RCC 7860 (cell line): Measurements from ENCODE around the gene TCTN1.
"Not testable (repeated sequence)": the region's sequence is repeated elsewhere in the genome, so short reads cannot be mapped to it uniquely, and the experiment has no call there.

Source experiments
- DNase-seq: peaks from one replicate; pipeline ENCODE4 v3.0.0-alpha.2; 2015; ENCODE audit warnings: low spot score
- FAIRE-seq: peaks from 2 replicates; lab custom pipeline; 2012; peaks lifted over from hg19 to GRCh38; lab: Jason Lieb, UNC

The TCTN1 gene

DNA sequence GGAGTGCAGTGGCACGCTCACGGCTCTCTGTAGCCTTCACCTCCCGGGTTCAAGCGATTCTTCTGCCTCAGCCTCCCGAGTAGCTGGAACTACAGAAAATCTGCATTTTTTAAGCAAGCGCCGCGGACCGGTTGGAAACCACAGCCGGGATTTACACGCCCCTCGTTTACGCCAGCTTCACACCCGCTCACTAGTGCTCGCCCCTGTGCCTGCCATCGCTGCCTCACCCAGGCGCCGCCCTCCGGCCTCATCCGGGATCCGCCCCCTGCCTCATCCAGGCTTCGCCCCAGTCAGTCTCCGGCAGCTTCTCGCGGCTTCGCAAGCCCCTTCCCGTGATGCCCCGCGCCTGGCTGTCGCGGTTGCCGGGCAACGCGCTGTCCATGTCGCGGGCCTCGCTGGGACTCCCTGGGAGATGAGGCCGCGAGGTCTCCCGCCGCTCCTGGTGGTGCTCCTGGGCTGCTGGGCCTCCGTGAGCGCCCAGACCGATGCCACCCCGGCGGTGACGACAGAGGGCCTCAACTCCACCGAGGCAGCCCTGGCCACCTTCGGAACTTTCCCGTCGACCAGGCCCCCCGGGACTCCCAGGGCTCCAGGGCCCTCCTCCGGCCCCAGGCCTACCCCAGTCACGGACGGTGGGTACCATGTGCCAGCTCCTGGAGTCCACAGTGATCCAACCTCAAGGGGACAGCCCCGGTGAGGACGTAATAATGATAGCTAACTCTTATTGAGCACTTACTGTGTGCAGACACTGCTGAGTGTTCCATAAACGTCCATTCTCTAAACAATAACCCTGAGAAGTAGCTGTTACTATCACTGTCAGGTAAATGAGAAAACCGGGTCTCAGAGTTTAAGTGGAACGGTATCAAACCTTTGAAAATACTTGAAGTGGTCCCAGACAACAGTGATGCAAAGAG, at the start of gene TCTN1:
TSS of gene TCTN1 (plus strand) at position 359 of the 914 bp plus-strand sequence. CDS start at position 413, 54 bp downstream.
- DNase-seq (peak; percentile 85), FAIRE-seq (peak; percentile 43)

DNA sequence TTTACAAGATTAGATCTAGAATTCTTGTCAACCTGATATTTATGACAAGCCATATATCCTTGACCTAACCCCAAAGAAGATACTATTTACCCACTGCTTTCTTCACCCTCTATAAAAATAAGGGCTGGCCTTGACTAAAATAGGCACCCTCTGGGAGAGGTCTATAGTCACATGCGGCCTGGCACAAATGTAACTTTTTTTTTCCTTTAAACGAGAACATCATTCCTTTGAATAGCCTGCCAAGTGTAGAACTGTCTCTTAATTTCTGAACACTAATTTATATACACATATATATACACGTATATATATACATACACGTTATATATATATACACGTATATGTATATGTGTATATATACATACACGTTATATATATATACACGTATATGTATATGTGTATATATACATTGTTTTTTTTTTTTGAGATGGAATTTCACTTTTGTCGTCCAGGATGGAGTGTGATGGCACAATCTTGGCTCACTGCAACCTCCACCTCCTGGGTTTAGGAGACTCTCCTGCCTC, 49.4 kb upstream of the TCTN1 start:
- no peak for FAIRE-seq
- DNase-seq = no peak

DNA sequence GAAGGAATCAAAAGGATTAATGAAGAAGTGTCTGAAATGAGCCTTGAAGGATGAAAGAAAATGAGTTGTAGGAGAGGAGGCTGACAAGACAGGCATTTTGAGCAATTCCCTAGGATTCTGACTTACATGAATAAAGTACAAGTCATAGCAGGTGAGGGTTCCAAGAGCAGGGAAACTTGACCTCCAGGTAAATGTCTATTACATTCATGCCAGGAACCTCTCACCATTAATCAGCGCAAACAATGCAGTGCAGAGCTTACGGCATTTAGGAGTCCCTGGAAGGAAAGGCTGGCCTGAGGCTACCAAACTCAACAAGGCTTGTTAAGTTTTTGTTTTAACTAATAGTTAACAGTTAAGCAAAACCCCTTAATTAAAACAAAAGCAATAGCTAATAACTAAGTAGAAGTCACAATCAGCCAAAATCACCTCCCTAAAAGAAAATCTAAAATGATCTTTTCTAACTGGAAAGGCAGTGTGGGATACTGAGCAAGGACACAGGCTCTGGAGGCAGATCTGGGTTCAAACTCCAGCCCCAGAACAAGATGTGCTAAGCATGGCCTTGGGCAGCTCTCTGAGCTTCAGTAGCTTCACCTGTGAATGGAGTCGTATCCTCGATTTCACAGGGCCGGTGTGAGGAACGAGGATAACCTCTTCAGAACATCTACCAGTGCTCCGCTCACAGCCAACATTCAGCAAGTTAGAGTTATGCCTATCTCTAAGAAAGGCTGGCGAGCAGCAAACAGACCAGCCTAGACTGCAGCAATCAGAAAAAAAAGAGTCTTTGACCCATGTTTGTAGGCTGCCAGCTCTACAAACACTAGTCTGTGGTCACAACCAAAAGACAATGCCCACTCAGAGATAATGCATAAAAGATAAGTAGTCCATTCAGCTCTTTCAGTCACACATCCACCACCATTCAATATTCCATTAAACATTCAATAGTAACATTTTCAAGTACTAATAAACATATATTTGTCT, 47.7 kb upstream of the TCTN1 start:
- FAIRE-seq (no peak), DNase-seq (no peak)

DNA sequence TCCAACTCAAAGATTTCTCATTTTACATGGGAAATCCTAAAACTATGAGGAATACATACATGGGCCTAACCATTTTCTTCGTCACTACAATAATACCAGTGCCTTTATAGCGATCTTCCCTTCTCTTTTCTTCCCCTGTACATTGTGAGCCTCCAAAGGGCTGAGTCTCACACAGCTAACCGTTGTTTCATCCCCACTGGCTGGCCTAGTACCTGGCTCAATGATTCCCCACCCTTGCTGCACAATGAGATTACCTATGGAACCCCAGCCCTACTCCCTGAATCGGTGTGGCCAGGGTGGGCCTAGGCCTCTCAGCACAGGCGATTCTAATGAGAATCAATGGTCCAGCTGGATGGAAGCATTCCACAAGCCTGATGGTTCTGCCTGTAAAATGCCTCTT, 46.9 kb upstream of the TCTN1 start:
- DNase-seq (no peak), FAIRE-seq (no peak)

DNA sequence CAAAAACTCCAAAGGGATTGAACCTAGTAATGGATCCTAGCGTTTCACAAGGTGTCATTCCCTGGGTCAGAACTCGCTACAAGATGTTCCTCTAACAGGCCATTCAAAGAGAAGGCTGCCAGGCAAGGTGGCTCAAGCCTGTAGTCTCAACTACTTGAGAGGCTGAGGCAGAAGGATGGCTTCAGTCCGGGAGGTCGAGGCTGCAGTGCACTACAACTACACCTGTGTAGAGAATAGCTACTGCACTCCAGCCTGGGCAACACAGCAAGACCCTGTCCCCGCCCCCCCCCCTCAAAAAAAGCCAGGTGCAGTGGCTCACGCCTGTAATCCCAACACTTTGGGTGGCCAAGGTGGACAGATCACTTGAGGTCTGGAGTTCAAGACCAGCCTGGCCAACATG, 45.2 kb upstream of the TCTN1 start:
- FAIRE-seq (no peak), DNase-seq (no peak)

DNA sequence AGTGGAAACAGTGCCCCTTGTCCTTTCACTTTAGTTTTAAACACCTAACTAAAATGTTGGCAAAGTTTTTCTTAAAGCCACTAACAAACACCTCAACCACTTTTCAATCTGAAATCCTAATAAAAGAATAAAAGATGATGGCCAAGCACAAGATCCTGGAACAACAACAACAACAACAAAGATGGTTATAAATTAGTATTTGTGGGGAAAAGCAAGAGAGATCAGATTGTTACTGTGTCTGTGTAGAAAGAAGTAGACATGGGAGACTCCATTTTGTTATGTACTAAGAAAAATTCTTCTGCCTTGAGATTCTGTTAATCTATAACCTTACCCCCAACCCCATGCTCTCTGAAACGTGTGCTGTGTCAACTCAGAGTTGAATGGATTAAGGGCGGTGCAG, 44.1 kb upstream of the TCTN1 start:
- DNase-seq, FAIRE-seq: not testable (repeated sequence)

DNA sequence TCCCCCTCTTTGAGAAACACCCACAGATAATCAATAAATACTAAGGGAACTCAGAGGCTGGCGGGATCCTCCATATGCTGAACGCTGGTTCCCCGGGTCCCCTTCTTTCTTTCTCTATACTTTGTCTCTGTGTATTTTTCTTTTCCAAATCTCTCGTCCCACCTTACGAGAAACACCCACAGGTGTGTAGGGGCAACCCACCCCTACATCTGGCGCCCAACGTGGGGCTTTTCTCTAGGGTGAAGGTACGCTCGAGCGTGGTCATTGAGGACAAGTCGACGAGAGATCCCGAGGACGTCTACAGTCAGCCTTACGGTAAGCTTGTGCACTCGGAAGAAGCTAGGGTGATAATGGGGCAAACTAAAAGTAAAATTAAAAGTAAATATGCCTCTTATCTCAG, 43.1 kb upstream of the TCTN1 start:
- not testable (repeated sequence) for FAIRE-seq, DNase-seq

DNA sequence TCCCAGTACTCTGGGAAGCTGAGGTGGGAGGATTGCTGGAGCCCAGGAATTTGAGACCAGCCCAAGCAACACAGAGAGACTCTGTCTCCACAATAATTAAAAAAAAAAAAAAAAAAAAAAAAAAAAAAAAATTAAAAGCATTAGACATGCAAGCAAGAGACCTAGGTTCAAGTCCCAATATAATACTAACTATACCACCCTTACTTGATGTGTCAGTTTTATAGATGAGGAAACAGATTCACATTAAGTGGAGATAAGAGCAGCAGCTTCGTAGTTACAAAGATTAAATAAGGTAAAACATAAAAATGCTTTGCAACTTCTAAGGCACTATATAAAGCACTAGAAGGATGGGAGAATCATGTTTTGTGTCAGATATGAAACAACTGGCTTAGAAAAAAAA, 39.9 kb upstream of the TCTN1 start:
- no peak for FAIRE-seq
- DNase-seq = no peak

DNA sequence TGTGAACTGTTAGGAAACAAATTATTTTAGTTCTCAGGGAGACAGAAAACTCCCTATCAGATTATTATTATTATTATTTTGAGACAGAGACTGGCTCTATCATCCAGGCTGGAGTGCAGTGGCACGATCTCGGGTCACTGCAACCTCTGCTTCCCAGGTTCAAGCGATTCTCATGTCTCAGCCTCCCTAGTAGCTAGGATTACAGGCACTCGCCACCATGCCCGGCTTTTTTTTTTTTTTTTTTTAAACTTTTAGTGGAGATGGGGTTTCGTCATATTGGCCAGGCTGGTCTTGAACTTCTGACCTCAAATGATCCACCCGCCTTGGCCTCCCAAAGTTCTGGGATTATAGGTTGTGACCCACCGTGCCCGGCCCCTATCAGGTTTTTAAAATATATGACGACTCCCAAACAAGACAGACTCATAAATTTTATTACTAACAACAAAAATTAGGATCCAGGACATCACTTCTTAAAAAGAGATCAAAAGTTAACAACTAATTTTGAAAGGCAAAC, 39.2 kb upstream of the TCTN1 start:
- not testable (repeated sequence) for FAIRE-seq

DNA sequence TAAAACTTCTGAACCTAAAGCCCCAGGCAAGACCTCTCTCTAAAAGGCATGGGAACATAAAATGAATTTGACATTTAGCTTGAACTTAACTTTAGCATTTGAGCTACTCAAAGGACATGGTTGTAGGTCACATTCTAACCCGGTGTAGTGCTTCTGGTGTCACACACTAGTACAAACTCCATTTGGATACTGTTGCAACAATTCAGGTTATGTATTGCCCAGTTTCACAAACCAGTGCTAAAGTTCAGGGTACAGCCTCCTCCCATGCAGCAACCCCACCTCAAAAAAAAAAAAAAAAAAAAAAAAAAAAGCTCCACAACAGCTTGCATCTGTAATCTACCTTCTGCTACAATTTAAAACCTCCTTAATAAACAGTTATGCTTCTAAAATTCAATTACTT, 38.6 kb upstream of the TCTN1 start:
- no peak for DNase-seq
- no peak for FAIRE-seq

More for the DNA sequence above, 39.2 kb upstream of the TCTN1 start:
- DNase-seq = not testable (repeated sequence)

DNA sequence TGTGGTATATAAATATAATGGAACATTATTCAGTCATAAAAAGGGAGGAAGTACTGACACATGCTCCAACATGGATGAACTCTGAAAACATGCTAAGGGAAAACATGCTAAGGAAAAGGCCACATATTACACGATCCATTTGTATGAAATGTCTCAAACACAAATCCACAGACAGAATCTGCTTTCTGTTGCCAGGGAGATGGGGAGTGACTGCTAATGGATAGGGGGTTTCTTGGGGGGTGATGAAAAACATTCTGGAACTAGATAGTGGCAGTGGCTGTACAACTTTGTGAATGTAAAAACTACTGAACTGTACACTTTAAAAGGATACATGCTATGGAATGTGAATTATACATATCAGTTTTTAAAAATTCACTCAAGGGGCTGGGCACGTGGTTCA, 37.4 kb upstream of the TCTN1 start:
- FAIRE-seq (no peak), DNase-seq (no peak)

DNA sequence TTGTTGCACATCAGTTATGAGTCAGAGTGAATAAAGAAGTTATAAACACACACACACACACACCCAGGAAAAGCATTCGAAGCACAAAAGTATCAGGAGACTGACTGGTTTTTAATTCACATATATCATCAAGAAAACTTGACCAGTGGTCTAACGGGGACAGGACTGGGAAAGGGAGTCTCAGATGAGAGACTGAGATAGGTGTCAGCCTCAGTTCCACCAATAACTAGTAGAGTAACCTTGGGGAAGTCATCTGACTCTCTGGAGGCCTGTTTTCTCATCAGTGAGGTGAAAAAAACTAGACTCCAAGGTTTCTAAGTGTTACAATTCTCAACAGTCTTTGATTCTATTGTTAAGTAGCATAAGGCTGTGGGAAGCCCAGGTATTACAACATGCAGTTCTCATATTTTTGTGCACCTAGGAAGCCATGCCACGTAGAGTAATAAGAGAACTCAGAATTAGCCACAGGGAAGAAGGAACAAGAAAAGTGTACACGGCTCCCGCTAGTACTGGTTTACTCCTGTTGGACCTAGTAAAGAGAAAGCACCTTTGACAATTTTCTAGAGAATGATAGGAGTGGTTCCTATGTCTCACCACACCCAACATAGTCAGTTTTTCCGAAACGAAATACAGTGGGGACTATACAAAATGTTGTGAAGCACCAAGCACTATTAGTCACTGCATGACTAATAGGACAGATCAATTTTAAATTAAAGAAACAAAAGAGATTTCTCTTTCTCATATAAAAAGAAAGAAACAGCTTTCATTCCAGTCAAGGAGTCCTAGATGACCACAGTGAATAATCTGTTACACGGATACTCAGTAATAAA, 35.9 kb upstream of the TCTN1 start:
- DNase-seq (peak; percentile 51), FAIRE-seq (peak; percentile 66)

DNA sequence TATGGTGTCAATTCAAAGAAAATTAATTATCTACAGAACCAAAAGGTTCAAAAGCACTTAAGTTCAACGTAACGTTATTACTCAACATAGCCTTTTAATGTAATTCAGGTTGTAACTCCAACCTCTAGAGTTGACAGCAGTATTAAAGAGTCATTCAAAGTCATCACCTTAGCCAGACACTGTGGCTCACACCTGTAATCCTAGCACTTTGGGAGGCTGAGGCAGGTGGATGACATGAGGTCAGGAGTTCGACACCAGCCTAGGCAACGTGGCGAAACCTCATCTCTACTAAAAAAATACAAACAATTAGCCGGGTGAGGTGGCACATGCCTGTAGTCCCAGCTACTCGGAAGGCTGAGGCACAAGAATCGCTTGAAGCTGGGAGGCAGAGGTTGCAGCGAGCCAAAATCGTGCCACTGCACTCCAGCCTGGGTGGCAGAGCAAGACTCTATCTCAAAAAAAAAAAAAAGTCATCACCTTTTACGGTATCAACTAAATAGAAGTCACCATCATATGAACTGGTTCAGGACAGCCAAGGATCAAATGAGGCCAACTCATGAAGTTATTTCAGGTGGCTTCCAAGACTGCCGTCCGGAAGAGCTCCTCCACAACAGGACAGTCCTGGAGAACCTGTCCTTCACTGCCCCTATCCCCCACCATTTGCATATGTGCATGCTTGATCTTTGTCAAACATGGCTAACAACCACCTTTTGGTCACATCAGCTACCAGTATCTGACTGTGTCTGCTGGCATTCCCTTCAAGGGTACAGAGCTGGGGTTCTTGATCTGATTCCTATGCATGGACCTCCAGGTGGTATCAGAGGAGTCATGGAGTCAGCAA, 35.0 kb upstream of the TCTN1 start:
- FAIRE-seq (no peak), DNase-seq (no peak)

DNA sequence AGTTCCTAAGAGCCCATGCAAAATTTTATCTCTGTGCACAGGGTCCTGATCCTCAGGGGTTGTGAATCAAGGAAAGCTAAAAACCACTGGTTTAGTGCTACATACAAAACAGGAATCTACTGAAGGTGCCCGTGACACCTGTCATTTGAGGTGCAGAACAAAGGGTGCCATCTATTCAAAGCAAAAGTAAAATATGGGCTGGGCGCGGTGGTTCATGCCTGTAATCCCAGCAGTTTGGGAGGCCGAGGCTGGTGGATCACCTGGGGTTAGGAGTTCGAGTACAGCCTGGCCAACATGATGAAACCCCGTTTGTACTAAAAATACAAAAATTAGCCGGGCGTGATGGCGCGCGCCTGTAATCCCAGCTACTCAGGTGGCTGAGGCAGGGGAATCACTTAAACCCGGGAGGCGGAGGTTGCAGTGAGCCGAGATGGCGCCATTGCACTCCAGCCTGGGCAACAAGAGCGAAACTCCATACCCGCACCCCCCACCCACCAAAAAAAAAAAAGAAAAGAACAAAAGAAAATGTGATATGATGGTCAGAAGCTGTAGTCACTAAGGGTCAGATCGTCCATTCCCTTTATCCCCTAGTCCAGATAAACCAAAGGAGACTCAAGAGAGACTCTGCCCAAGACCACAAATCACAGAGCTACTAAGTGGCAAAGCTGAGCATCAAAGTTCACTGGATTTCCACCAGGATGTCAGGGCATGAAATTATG, 34.2 kb upstream of the TCTN1 start:
- DNase-seq (no peak), FAIRE-seq (no peak)

DNA sequence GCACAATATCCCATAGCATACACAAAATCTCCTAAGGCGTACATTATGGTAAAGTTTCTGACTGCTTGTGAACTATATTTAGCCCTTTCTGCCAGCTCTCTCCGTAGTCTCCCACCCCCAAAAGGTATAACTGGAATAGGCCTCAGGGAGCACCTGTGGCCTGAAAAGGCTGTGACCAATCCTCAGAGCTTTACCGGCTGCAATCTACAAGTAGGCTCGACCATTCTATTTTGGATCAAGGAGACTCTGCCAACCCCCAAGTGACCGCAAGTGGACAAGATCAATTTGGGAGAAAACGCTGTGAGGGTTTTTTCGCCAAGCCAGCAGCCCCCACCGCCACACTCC, 32.0 kb upstream of the TCTN1 start:
- FAIRE-seq = no peak

DNA sequence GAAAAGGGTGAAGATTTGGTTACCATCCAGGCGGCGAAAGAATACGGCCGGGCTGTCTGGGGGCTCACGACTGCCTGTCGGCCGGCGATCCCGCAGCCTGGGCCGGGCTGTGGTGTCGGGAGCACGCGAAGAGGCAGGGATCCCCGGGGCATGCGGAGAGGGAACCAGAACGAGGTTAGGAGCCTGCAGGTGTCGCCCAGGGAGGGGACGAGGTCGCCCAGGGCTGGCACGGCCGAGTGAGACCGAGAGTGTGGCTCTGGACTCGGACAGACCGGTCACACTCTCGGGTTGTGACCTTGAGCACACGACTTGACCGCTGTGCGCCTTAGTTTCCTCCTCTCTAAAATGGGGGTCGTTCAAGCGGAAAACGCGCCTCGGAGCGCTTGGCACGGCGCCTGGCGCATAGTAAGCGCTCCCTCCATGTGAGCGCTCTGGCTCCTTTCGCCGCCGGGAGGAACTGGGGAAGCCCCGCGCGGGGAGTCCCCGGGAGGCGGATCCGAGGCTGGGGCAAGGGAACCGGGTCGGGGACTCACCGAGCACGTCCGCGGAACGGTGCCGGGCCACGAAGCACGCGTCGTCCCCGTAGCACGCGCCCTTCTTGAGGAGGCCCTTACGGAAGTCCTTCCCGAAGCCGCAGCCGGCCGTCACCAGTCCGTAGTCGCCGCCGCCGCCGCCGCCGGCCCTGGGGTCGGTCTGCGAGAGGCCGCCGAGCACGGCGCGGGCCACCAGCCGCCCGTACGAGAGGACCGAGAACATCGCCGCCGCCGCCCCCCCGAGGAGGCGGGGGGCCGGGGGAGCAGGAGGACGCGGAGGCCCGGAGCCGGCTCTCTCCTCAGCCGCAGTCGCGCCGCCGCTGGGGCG, 31.4 kb upstream of the TCTN1 start:
- DNase-seq = peak; percentile 38
- no peak for FAIRE-seq

More for the DNA sequence above, 32.0 kb upstream of the TCTN1 start:
- no peak for DNase-seq

DNA sequence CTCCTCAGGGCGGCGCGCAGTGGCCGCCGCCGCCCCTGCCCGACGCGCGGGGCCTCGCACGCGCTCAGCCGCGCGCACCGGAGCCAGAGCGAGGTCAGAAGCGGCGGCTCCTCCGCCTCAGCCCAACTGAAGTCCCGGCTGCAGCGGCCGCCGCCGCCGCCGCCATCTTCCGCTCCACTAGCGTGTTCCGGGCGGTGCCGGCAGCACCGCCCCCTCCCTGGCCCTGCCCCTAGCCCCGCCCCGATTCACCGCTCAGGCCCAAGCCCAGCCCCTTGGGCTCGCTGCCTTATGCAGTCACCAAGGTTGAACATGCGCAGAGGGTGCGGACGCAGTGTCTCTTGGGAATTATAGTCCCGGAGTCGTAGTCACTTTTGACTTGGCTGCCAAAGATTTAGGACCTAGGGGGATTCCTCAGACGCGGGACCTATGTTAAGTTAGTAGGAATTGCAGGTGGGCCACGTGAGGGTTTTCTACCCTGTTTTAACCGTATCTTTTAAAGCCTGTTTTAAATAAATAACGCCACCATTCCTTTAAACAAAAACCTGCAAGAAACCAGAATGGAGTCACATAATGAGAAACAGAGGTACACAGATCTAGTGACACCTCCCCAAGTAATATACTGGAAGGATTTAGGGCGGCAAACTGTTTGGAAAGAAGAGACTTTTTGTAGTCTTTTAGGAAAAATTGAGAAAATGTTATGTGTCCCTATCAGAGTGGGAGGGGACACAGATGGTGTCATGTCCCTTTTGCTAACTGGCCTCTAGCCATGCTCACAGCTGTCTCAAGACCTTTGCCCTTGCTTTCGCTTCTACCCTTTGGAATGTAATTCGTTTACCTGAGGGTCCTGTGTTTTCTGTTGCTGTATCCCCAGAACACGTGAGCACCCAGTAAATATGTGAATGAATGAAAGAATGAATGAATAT, 30.5 kb upstream of the TCTN1 start, which contains the start of gene PPTC7:
TSS of gene PPTC7 (minus strand) at position 182 of the 923 bp plus-strand sequence. CDS start 287 bp downstream, outside the sequence.
- peak; percentile 17 for FAIRE-seq
- DNase-seq = peak; percentile 76
